NB4 (cell line): ENCODE results near the gene GRB10.

Experiments
- CTCF ChIP-seq: IDR thresholded peaks from one replicate; pipeline ENCODE4 v1.5.1; 2012; ENCODE audit warnings: low read depth, low read length
- MAX ChIP-seq: IDR thresholded peaks from 2 replicates; pipeline ENCODE4 v1.6.1; 2011; ENCODE audit warnings: low read depth, low read length
- MYC ChIP-seq: IDR thresholded peaks from 2 replicates; pipeline ENCODE4 v1.6.1; 2011; ENCODE audit warnings: low read depth, low read length
- POLR2A ChIP-seq: IDR thresholded peaks from 2 replicates; pipeline ENCODE4 v1.6.1; 2011; ENCODE audit warnings: mild to moderate bottlenecking; ENCODE audit not compliant: insufficient read length; ENCODE audit errors: extremely low read depth

GRCh38 chr7:50655020-50655419 is 127.7 kb downstream of the GRB10 start:
- TF ChIP-seq CTCF: no peak
- TF ChIP-seq POLR2A: no peak
- TF ChIP-seq MAX: no peak
- no peak for TF ChIP-seq MYC
